ENCODE measurements around the gene ATOH7. TPM values are rescaled to one million over a fixed set of nuclear protein-coding genes. Genes with fewer than 3 reads are reported as not detected.

ATOH7 gene
- total RNA-seq, 1 donor, result not detected

GRCh38 chr10:68235581-68235980 lies 3.7 kb upstream of the ATOH7 start:
- DNase-seq (ENCODE audit: insufficient read length, low spot score, missing footprints), result no peak
- Histone ChIP-seq H3K4me1 (ENCODE audit: insufficient read depth, low read length) (peaks cover 11% of the 10 kb centered on the region), H3K27me3 (ENCODE audit: insufficient read depth, low read length) (peaks cover 18% of the 10 kb centered on the region), H3K9me3 (ENCODE audit: low read depth, low read length) (no peaks in the 10 kb centered on the region), H3K4me2 (ENCODE audit: insufficient read depth, low read length) (no peak overlapping the region), H3K27ac (ENCODE audit: low read depth, low read length) (no peak overlapping the region), H4K20me1 (ENCODE audit: insufficient read depth, low read length) (no peaks in the 10 kb centered on the region), H2AFZ (ENCODE audit: low read length) (no peak overlapping the region), H3K4me3 (ENCODE audit: insufficient read depth, low read length) (no peak overlapping the region), H3K79me2 (ENCODE audit: insufficient read depth, low read length) (no peaks in the 10 kb centered on the region), H3K36me3 (ENCODE audit: insufficient read depth, low read length) (no peaks in the 10 kb centered on the region)
- TF ChIP-seq CTCF (IDR thresholded peaks at IDR 0.05; ENCODE audit: extremely low read depth, low read depth, low read length), result no peak

- Histone ChIP-seq H3K27me3 (ENCODE audit: insufficient read depth, low read length) (peaks cover 18% of the 10 kb centered on the region), H3K4me1 (ENCODE audit: insufficient read depth, low read length) (peaks cover 14% of the 10 kb centered on the region), H3K27ac (ENCODE audit: low read depth, low read length) (no peak overlapping the region), H4K20me1 (ENCODE audit: insufficient read depth, low read length) (no peaks in the 10 kb centered on the region), H3K4me2 (ENCODE audit: insufficient read depth, low read length) (no peak overlapping the region), H3K9me3 (ENCODE audit: low read depth, low read length) (no peaks in the 10 kb centered on the region), H3K79me2 (ENCODE audit: insufficient read depth, low read length) (no peaks in the 10 kb centered on the region), H2AFZ (ENCODE audit: low read length) (no peak overlapping the region), H3K4me3 (ENCODE audit: insufficient read depth, low read length) (no peak overlapping the region), H3K36me3 (ENCODE audit: insufficient read depth, low read length) (no peaks in the 10 kb centered on the region)
- TF ChIP-seq CTCF (IDR thresholded peaks at IDR 0.05; ENCODE audit: extremely low read depth, low read depth, low read length), result no peak
- DNase-seq (ENCODE audit: insufficient read length, low spot score, missing footprints), result no peak
Observed at GRCh38 chr10:68235111-68235510, 3.2 kb upstream of the ATOH7 start.

GRCh38 chr10:68233046-68233445 lies 1.1 kb upstream of the ATOH7 start:
- H3K4me1 ChIP-seq (ENCODE audit: insufficient read depth, low read length), result peaks cover 14% of the 10 kb centered on the region
- H3K4me3 ChIP-seq (ENCODE audit: insufficient read depth, low read length), result no peak overlapping the region
- no peak overlapping the region for H3K27ac ChIP-seq (ENCODE audit: low read depth, low read length)
- no peaks in the 10 kb centered on the region for H3K9me3 ChIP-seq (ENCODE audit: low read depth, low read length)
- H4K20me1 ChIP-seq (ENCODE audit: insufficient read depth, low read length), result no peaks in the 10 kb centered on the region
- no peaks in the 10 kb centered on the region for H3K79me2 ChIP-seq (ENCODE audit: insufficient read depth, low read length)
- peaks cover 18% of the 10 kb centered on the region for H3K27me3 ChIP-seq (ENCODE audit: insufficient read depth, low read length)
- no peak overlapping the region for H3K4me2 ChIP-seq (ENCODE audit: insufficient read depth, low read length)
- H3K36me3 ChIP-seq (ENCODE audit: insufficient read depth, low read length), result no peaks in the 10 kb centered on the region
- TF ChIP-seq CTCF (IDR thresholded peaks at IDR 0.05; ENCODE audit: extremely low read depth, low read depth, low read length), result no peak
- H2AFZ ChIP-seq (ENCODE audit: low read length), result no peak overlapping the region
- no peak for DNase-seq (ENCODE audit: insufficient read length, low spot score, missing footprints)

GRCh38 chr10:68231106-68231816 lies 652 bp downstream of the ATOH7 start:
- no peak for TF ChIP-seq CTCF (IDR thresholded peaks at IDR 0.05; ENCODE audit: extremely low read depth, low read depth, low read length)
- Histone ChIP-seq H4K20me1 (ENCODE audit: insufficient read depth, low read length) (no peaks in the 10 kb centered on the region), H3K36me3 (ENCODE audit: insufficient read depth, low read length) (no peaks in the 10 kb centered on the region), H3K9me3 (ENCODE audit: low read depth, low read length) (no peaks in the 10 kb centered on the region), H2AFZ (ENCODE audit: low read length) (peak overlapping the region; percentile 95), H3K4me1 (ENCODE audit: insufficient read depth, low read length) (peaks cover 14% of the 10 kb centered on the region), H3K79me2 (ENCODE audit: insufficient read depth, low read length) (no peaks in the 10 kb centered on the region), H3K4me2 (ENCODE audit: insufficient read depth, low read length) (peak overlapping the region; percentile 93), H3K27ac (ENCODE audit: low read depth, low read length) (no peak overlapping the region), H3K27me3 (ENCODE audit: insufficient read depth, low read length) (peaks cover 18% of the 10 kb centered on the region), H3K4me3 (ENCODE audit: insufficient read depth, low read length) (peak overlapping the region; percentile 78)
- peak; percentile 97 for DNase-seq (ENCODE audit: insufficient read length, low spot score, missing footprints)

All from osteoblast (primary cell).